Endothelial cell of umbilical vein (primary cell): Measurements from ENCODE around the gene PDLIM4.

Experiments
- CTCF ChIP-seq, 2 donors: IDR thresholded peaks; 1 replicate in 1 of 2; 2 replicates in 1 of 2; pipeline ENCODE4 v1.5.1; 2011; ENCODE audit warnings: low read length in 2 of 2, mild to moderate bottlenecking in 2 of 2, moderate library complexity in 2 of 2, control low read depth in 1 of 2, inconsistent platforms in 1 of 2, low read depth in 1 of 2; ENCODE audit not compliant: insufficient read depth in 1 of 2; ENCODE audit errors: extremely low read depth in 1 of 2
- EZH2 ChIP-seq: IDR thresholded peaks from 2 replicates; pipeline ENCODE4 v1.6.1; 2012; ENCODE audit warnings: borderline replicate concordance, low read depth, mild to moderate bottlenecking, moderate library complexity, low read length, inconsistent platforms; ENCODE audit not compliant: severe bottlenecking
- FOS ChIP-seq: IDR thresholded peaks from 2 replicates; pipeline ENCODE4 v1.6.1; 2011; ENCODE audit warnings: mild to moderate bottlenecking, low read length, moderate library complexity, borderline replicate concordance; ENCODE audit not compliant: insufficient read depth
- GATA2 ChIP-seq: IDR thresholded peaks from 2 replicates; pipeline ENCODE4 v1.7.0; 2011; ENCODE audit warnings: low read depth, mild to moderate bottlenecking, moderate library complexity, mixed read lengths, low read length; ENCODE audit not compliant: insufficient read length, insufficient read depth
- JUN ChIP-seq: IDR thresholded peaks from 2 replicates; pipeline ENCODE4 v1.6.1; 2011; ENCODE audit warnings: borderline replicate concordance, low read depth; ENCODE audit not compliant: insufficient read length, insufficient read depth
- MYC ChIP-seq: IDR thresholded peaks from one replicate; pipeline ENCODE4 v1.6.1; 2011; ENCODE audit warnings: mild to moderate bottlenecking, low read depth, low read length
- POLR2A ChIP-seq: IDR thresholded peaks from 2 replicates; pipeline ENCODE4 v1.6.1; 2012; ENCODE audit warnings: low read depth, mild to moderate bottlenecking, control low read depth, low read length
- POLR2AphosphoS5 ChIP-seq: IDR thresholded peaks from 2 replicates; pipeline ENCODE4 v1.6.1; 2012; ENCODE audit warnings: low read depth, mild to moderate bottlenecking, control low read depth, low read length, moderate library complexity; ENCODE audit not compliant: insufficient read depth
- TF ChIP-seq, protein P1 (sequence below): IDR thresholded peaks from 2 replicates; pipeline ENCODE4 v1.6.1; 2011; ENCODE audit not compliant: insufficient read depth, insufficient read length

DNA sequence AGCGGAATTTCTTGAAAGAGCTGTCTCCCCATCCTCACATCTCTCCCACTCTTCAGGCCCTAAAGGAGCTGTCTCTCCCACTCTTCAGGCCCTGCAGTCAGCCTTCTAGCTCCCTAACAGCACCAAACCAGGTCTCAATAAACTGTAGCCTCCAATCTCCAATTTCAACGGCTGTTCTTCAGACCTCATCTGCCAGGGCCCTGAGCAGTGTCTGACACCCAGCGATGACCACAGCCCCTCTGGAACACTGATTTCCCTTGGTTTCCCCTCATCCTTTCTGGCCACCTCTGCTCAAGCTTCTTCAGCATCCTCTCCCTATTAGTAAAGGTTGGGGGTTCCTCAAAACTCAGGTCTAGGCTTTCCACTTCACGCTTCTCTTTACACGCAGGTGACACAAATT, 28.3 kb upstream of the PDLIM4 start:
- TF ChIP-seq CTCF (IDR thresholded peaks at IDR 0.05; ENCODE audit: extremely low read depth in 1 of 2, insufficient read depth in 1 of 2, low read depth in 1 of 2, low read length in 2 of 2) = no peak
- no peak for TF ChIP-seq FOS
- TF ChIP-seq, protein P1, sequence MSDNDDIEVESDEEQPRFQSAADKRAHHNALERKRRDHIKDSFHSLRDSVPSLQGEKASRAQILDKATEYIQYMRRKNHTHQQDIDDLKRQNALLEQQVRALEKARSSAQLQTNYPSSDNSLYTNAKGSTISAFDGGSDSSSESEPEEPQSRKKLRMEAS = no peak
- TF ChIP-seq POLR2AphosphoS5 = no peak
- TF ChIP-seq POLR2A = no peak
- TF ChIP-seq EZH2 = no peak
- TF ChIP-seq GATA2 = no peak
- no peak for TF ChIP-seq MYC
- no peak for TF ChIP-seq JUN
